H1 (cell line): ENCODE data around the gene PDIA3.

Source experiments
- CTCF ChIP-seq, 3 experiments: IDR thresholded peaks; 1 replicate in 2 of 3; 2 replicates in 1 of 3; pipeline versions ENCODE4 v1.5.1 to v1.6.1; 2011; ENCODE audit warnings: low read length in 3 of 3, mild to moderate bottlenecking in 3 of 3, inconsistent platforms in 2 of 3, low read depth in 1 of 3, moderate library complexity in 1 of 3; ENCODE audit not compliant: insufficient read depth in 1 of 3; ENCODE audit errors: control extremely low read depth in 1 of 3
- EP300 ChIP-seq, 2 experiments: IDR thresholded peaks; 1 replicate in 1 of 2; 2 replicates in 1 of 2; pipeline ENCODE4 v1.6.1; 2011 to 2012; ENCODE audit warnings: low read depth in 2 of 2, low read length in 2 of 2, mild to moderate bottlenecking in 2 of 2, borderline replicate concordance in 1 of 2, inconsistent platforms in 1 of 2, moderate library complexity in 1 of 2
- EZH2 ChIP-seq: fragments of 200-600 bp; sonication (generic); IDR thresholded peaks from 2 replicates; pipeline ENCODE4 v1.7.1; 2012; ENCODE audit warnings: low read depth, mild to moderate bottlenecking, moderate library complexity, low read length, inconsistent platforms; ENCODE audit not compliant: severe bottlenecking
- GTF2F1 ChIP-seq: IDR thresholded peaks from 2 replicates; pipeline ENCODE4 v1.6.1; 2012; ENCODE audit warnings: low read depth, low read length, improper control_type of control experiment, borderline replicate concordance
- JUN ChIP-seq: IDR thresholded peaks from 2 replicates; pipeline ENCODE4 v1.6.1; 2011; ENCODE audit warnings: low read depth, mild to moderate bottlenecking, improper control_type of control experiment, low read length
- POLR2A ChIP-seq, 2 experiments: IDR thresholded peaks; 1 replicate in 1 of 2; 2 replicates in 1 of 2; pipeline ENCODE4 v1.6.1; 2011; ENCODE audit warnings: low read depth in 2 of 2, low read length in 2 of 2, mild to moderate bottlenecking in 2 of 2; ENCODE audit errors: control extremely low read depth in 1 of 2
- SP2 ChIP-seq: IDR thresholded peaks from 2 replicates; pipeline ENCODE4 v1.6.1; 2012; ENCODE audit warnings: mild to moderate bottlenecking, low read length, inconsistent platforms
- TBP ChIP-seq: IDR thresholded peaks from 2 replicates; pipeline ENCODE4 v1.6.1; 2011; ENCODE audit warnings: low read depth, low read length, improper control_type of control experiment

DNA sequence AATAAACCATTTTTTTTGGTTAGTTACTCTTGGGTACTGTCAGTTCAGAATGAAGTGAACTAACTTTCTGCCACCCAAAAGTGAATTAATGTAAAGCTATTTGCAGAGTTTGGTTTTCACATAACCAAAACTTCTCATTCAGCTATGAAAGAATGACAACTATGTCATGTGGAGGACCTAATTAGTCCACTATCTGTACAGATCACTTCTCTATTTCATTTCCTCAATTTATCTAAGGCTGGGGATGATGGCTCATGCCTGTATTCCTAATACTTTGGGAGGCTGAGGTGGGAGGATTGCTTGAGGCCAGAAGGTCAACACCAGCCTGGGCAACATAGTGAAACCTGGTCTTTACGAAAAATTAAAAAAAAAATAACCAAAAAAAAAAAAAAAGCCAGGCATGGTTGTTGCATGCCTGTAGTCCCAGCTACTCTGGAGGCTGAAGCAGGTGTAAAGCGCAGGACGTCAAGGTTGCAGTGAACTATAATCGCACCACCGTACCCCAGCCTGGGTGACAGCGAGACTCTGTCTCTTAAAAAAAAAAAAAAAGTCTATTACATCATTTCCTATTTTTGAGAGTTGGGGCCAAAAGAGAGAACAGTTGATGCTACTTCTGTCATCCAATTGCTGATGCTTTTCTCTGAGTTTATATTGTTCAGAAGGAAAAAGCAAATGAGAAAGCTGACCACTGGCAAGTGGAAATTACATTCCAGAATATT lies 62.9 kb downstream of the PDIA3 start:
- no peak for TF ChIP-seq CTCF (IDR thresholded peaks at IDR 0.05; ENCODE audit: control extremely low read depth in 1 of 3, insufficient read depth in 1 of 3, low read depth in 1 of 3, low read length in 3 of 3)
- TF ChIP-seq EP300 (IDR thresholded peaks at IDR 0.05; ENCODE audit: borderline replicate concordance in 1 of 2, low read depth in 2 of 2, low read length in 2 of 2): no peak
- no peak for TF ChIP-seq TBP
- no peak for TF ChIP-seq EZH2
- TF ChIP-seq SP2: no peak
- no peak for TF ChIP-seq JUN
- no peak for TF ChIP-seq GTF2F1
- no peak for TF ChIP-seq POLR2A (IDR thresholded peaks at IDR 0.05; ENCODE audit: control extremely low read depth in 1 of 2, low read depth in 2 of 2, low read length in 2 of 2)
